CD14-positive monocyte (primary cell): ENCODE data around the gene CAPN3. TPM values are rescaled to one million over a fixed set of nuclear protein-coding genes. Genes with fewer than 3 reads are reported as not detected.

Experiments
- DNase-seq, 3 donors: peaks; one replicate each; pipeline ENCODE4 v3.0.0-alpha.2; 2011 to 2022
- H2AFZ ChIP-seq: 2 replicates; pipeline ENCODE4 v1.6.0; 2012; ENCODE audit warnings: mild to moderate bottlenecking, low read depth, low read length, inconsistent platforms; ENCODE audit not compliant: insufficient read depth, poor library complexity, severe bottlenecking
- H3K27ac ChIP-seq, 2 donors: 1 replicate in 1 of 2; 2 replicates in 1 of 2; pipeline ENCODE4 v1.5.1; 2012 to 2013; ENCODE audit warnings: low read length in 2 of 2, control low read depth in 1 of 2, inconsistent platforms in 1 of 2, low read depth in 1 of 2, mild to moderate bottlenecking in 1 of 2
- H3K27me3 ChIP-seq, 2 donors: one replicate each; pipeline versions ENCODE4 v1.6.0 to v1.6.1; 2011 to 2013; ENCODE audit warnings: low read length in 2 of 2; ENCODE audit not compliant: control insufficient read depth in 2 of 2, insufficient read depth in 2 of 2
- H3K36me3 ChIP-seq, 2 donors: replicated peaks in 1 of 2; 1 replicate in 1 of 2; 2 replicates in 1 of 2; pipeline versions ENCODE4 v1.5.1 to v1.6.1; 2012 to 2013; ENCODE audit warnings: low read length in 2 of 2, control low read depth in 1 of 2, inconsistent platforms in 1 of 2, mild to moderate bottlenecking in 1 of 2; ENCODE audit not compliant: insufficient read depth in 2 of 2, control insufficient read depth in 1 of 2
- H3K4me1 ChIP-seq, 2 donors: 1 replicate in 1 of 2; 2 replicates in 1 of 2; pipeline versions ENCODE4 v1.5.1 to v1.6.1; 2012 to 2013; ENCODE audit warnings: low read length in 2 of 2, control low read depth in 1 of 2, inconsistent platforms in 1 of 2, mild to moderate bottlenecking in 1 of 2, moderate library complexity in 1 of 2; ENCODE audit not compliant: insufficient read depth in 2 of 2, control insufficient read depth in 1 of 2
- H3K4me2 ChIP-seq: replicated peaks from 2 replicates; pipeline ENCODE3; 2012; ENCODE audit warnings: low read length, moderate library complexity, mild to moderate bottlenecking; ENCODE audit not compliant: poor library complexity, severe bottlenecking; ENCODE audit errors: extremely low read depth
- H3K4me3 ChIP-seq, 3 experiments: fragments of 200-600 bp in 1 of 3; sonication (generic) in 1 of 3; replicated peaks in 1 of 3; 1 replicate in 2 of 3; 2 replicates in 1 of 3; pipeline ENCODE4 v1.5.1; 2011 to 2013; ENCODE audit warnings: low read length in 3 of 3, mild to moderate bottlenecking in 3 of 3, control low read depth in 2 of 3, low read depth in 2 of 3, inconsistent platforms in 1 of 3, moderate library complexity in 1 of 3
- H3K79me2 ChIP-seq: 2 replicates; pipeline ENCODE4 v1.6.0; 2012; ENCODE audit warnings: mild to moderate bottlenecking, control low read depth, inconsistent platforms, low read length, moderate library complexity; ENCODE audit not compliant: insufficient read depth
- H3K9ac ChIP-seq: 2 replicates; pipeline ENCODE4 v1.6.0; 2017; ENCODE audit warnings: low read length, mild to moderate bottlenecking; ENCODE audit not compliant: insufficient read depth, poor library complexity, severe bottlenecking
- H3K9me3 ChIP-seq, 2 donors: replicated peaks in 1 of 2; 1 replicate in 1 of 2; 2 replicates in 1 of 2; pipeline versions ENCODE4 v1.5.1 to v1.6.1; 2012 to 2013; ENCODE audit warnings: low read length in 2 of 2, control low read depth in 1 of 2; ENCODE audit not compliant: control insufficient read depth in 1 of 2, insufficient read depth in 1 of 2
- H4K20me1 ChIP-seq: 2 replicates; pipeline ENCODE4 v1.6.0; 2012; ENCODE audit warnings: mild to moderate bottlenecking, low read length, control low read depth, moderate library complexity; ENCODE audit not compliant: insufficient read depth
- H3K27ac Mint-ChIP-seq, 7 donors: one replicate each; pipeline ENCODE4 v1.8.0; 2020; ENCODE audit warnings: mild to moderate bottlenecking in 7 of 7, mixed read lengths in 7 of 7, moderate library complexity in 6 of 7, inconsistent platforms in 2 of 7
- H3K27me3 Mint-ChIP-seq, 3 donors: one replicate each; pipeline ENCODE4 v1.8.0; 2021 to 2022; ENCODE audit warnings: low read depth in 3 of 3, mild to moderate bottlenecking in 3 of 3, mixed read lengths in 3 of 3, moderate library complexity in 3 of 3, inconsistent platforms in 1 of 3
- H3K36me3 Mint-ChIP-seq, 2 donors: one replicate each; pipeline ENCODE4 v1.8.0; 2020; ENCODE audit warnings: mixed read lengths in 2 of 2, inconsistent platforms in 1 of 2, mild to moderate bottlenecking in 1 of 2
- H3K4me1 Mint-ChIP-seq: one replicate; pipeline ENCODE4 v1.8.0; 2020; ENCODE audit warnings: mild to moderate bottlenecking, mixed read lengths
- H3K4me3 Mint-ChIP-seq, 2 donors: one replicate each; pipeline ENCODE4 v1.8.0; 2020; ENCODE audit warnings: mild to moderate bottlenecking in 2 of 2, mixed read lengths in 2 of 2, moderate library complexity in 1 of 2
- H3K9me3 Mint-ChIP-seq, 7 donors: one replicate each; pipeline ENCODE4 v1.8.0; 2020 to 2022; ENCODE audit warnings: mixed read lengths in 7 of 7, mild to moderate bottlenecking in 6 of 7, moderate library complexity in 6 of 7, inconsistent platforms in 2 of 7
- WGBS: methylation state at CpG from one replicate; pipeline ENCODE4 v1.1.5; 2013; ENCODE audit warnings: missing lambda C conversion rate; ENCODE audit not compliant: insufficient coverage; 5-methylcytosine and 5-hydroxymethylcytosine counted together
- intact Hi-C, 2 donors: fragments of 100-400 bp; cut with micrococcal nuclease; formaldehyde crosslinking; loops; one replicate each; pipeline versions ENCODE4 v1.15.0 to v1.15.1; 2023
- polyA plus RNA-seq, 3 donors: library from polyadenylated mRNA; depleted of rRNA in 1 of 3; unstranded in 2 of 3; stranded (reverse) in 1 of 3; fragments of 300-500 nt in 2 of 3; fragments of >200 nt in 1 of 3; fragmentation: Illumina TruSeq in 2 of 3; gene quantifications; 1 replicate in 2 of 3; 2 replicates in 1 of 3; pipeline ENCODE4 v1.2.3, GENCODE V29; 2012 to 2021
- TF ChIP-seq, protein P1 (sequence below): fragments of 200-600 bp; IDR thresholded peaks from one replicate; pipeline ENCODE4 v1.8.0; 2022; ENCODE audit warnings: antibody characterized with exemption, mild to moderate bottlenecking

Gene CAPN3
- polyA plus RNA-seq, 3 donors = 2.9 to 76.5 (median 3.6) TPM

GRCh38 chr15:42456971-42457370 is 97.7 kb downstream of the CAPN3 start:
- Mint-ChIP-seq H3K9me3 (no peaks in the 10 kb centered on the region), H3K4me3 (no peak overlapping the region), H3K27me3 (no peaks in the 10 kb centered on the region), H3K36me3 (peaks cover 41 to 74% of the 10 kb centered on the region in 2 donors), H3K27ac (peak overlapping the region in 4 of 7 donors; percentile 60 to 84 (median 69)), H3K4me1 (no peaks in the 10 kb centered on the region)
- Histone ChIP-seq H3K4me3 (no peak overlapping the region), H3K27ac (peak overlapping the region in 1 of 2 donors; percentile 21), H2AFZ (no peak overlapping the region), H3K9me3 (no peaks in the 10 kb centered on the region), H3K4me1 (no peaks in the 10 kb centered on the region), H3K9ac (no peak overlapping the region), H4K20me1 (peaks cover 100% of the 10 kb centered on the region), H3K36me3 (peaks cover 42 to 90% of the 10 kb centered on the region in 2 donors), H3K79me2 (peaks cover 92% of the 10 kb centered on the region), H3K4me2 (no peak overlapping the region), H3K27me3 (no peaks in the 10 kb centered on the region)
- WGBS = no CpG with 5 or more reads among the region's 3 CpGs
- TF ChIP-seq, protein P1, sequence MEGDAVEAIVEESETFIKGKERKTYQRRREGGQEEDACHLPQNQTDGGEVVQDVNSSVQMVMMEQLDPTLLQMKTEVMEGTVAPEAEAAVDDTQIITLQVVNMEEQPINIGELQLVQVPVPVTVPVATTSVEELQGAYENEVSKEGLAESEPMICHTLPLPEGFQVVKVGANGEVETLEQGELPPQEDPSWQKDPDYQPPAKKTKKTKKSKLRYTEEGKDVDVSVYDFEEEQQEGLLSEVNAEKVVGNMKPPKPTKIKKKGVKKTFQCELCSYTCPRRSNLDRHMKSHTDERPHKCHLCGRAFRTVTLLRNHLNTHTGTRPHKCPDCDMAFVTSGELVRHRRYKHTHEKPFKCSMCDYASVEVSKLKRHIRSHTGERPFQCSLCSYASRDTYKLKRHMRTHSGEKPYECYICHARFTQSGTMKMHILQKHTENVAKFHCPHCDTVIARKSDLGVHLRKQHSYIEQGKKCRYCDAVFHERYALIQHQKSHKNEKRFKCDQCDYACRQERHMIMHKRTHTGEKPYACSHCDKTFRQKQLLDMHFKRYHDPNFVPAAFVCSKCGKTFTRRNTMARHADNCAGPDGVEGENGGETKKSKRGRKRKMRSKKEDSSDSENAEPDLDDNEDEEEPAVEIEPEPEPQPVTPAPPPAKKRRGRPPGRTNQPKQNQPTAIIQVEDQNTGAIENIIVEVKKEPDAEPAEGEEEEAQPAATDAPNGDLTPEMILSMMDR = no peak
- no peak for DNase-seq
- intact Hi-C loops = no loop called here

- Histone ChIP-seq H2AFZ (no peak overlapping the region), H3K27me3 (no peaks in the 10 kb centered on the region), H3K9me3 (no peaks in the 10 kb centered on the region), H3K36me3 (peaks cover 38 to 92% of the 10 kb centered on the region in 2 donors), H3K4me3 (no peak overlapping the region), H3K27ac (peak overlapping the region in 1 of 2 donors; percentile 21), H3K4me2 (no peak overlapping the region), H4K20me1 (peaks cover 100% of the 10 kb centered on the region), H3K4me1 (no peaks in the 10 kb centered on the region), H3K9ac (no peak overlapping the region), H3K79me2 (peaks cover 96% of the 10 kb centered on the region)
- H3K36me3 Mint-ChIP-seq = peaks cover 37 to 69% of the 10 kb centered on the region in 2 donors
- intact Hi-C loops = no loop called here
- DNase-seq = no peak
- H3K27me3 Mint-ChIP-seq = no peaks in the 10 kb centered on the region
- no peaks in the 10 kb centered on the region for H3K4me1 Mint-ChIP-seq
- H3K4me3 Mint-ChIP-seq = no peak overlapping the region
- WGBS = 87% methylated on average over 7 of the region's 8 CpGs
- H3K9me3 Mint-ChIP-seq = no peaks in the 10 kb centered on the region
- H3K27ac Mint-ChIP-seq = peak overlapping the region in 4 of 7 donors; percentile 36 to 84 (median 64)
- TF ChIP-seq, protein P1 = no peak
Measured at GRCh38 chr15:42457445-42458442, 98.4 kb downstream of the CAPN3 start.
